Myocyte (in vitro differentiated cells): ENCODE measurements around the gene MALT1. TPM values are rescaled to one million over a fixed set of nuclear protein-coding genes. Genes with fewer than 3 reads are reported as not detected.
"Not testable (repeated sequence)": the region's sequence is repeated elsewhere in the genome, so short reads cannot be mapped to it uniquely, and the experiment has no call there.

Experiments
- DNase-seq: peaks from one replicate; pipeline ENCODE4 v3.0.0-alpha.2; 2012; ENCODE audit warnings: low read depth
- total RNA-seq: library from RNA; depleted of rRNA; stranded (reverse); fragments of >200 nt; gene quantifications from 2 replicates; pipeline ENCODE4 v1.2.3, GENCODE V29; 2014

Gene MALT1
- total RNA-seq, 1 donor from 2014 or later: 20.9 TPM

DNA sequence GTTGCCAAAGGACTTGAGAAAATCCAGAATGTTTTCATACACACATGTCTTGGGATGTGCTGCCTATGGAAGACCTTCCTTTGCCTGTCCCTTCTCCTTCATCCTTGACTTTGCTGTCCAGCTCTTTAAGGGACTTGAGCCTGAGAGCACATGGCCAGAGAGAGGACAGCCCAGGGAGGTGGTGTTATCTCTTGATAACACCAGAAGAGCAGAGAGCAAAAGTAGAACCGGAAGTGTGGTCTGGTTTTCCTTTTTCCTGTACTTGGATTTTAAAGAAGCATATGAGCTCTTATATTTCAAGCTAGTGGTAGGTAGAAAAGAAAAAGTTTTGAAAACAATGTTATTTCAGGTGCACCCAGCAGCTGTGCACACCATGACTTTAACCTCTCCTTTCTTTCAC lies 99.3 kb downstream of the MALT1 start:
- DNase-seq: no peak

DNA sequence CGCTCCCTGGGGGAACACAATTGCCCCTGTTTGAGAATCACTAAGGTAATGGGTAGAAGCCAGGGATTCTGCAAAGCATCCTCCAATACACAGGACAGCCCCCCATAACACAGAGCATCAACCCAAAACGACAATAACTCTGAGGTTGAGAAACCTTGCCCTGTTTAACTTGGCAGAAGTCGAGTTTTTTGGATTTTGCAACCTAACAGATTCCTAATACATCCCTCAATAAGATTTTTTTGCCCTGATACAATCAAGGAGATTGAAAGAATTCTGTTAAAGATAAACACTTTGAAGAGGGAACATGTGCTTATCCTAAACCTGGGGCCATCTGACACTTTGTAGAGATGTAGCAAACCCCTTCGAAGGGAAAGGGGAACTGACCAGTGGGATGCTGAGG lies 100.9 kb downstream of the MALT1 start:
- DNase-seq: no peak

DNA sequence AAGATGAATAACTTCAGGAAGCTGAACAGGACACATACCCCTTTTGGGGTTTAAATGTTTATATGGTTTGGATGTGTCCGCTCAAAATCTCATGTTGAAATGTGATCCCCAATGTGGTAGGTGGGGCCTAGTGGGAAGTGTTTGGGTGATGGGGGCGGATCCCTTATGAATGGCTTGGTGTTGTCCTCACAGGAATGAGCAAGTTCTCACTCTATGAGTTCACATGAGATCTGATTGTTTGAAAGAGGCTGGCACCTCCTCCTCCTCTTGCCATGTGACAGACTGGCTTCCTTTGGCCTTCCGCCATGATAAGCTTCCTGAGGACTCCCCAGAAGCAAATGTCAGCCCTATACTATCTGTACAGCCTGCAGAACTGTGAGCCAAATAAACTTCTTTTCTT lies 104.8 kb downstream of the MALT1 start:
- DNase-seq: no peak

DNA sequence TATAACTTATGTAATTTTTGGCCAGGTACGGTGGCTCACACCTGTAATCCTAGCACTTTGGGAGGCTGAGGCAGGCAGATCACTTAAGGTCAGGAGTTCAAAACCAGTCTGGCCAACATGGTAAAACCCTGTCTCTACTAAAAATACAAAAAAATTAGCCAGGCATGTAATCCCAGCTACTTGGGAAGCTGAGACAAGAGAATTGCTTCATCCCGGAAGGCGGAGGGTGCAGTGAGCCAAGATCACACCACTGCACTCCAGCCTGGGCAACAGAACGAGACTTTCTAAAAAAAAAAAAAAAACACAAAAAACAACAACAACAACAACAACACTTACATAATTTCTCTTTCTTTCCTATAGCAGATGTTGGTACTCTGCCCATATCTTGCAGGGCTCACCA lies 105.3 kb downstream of the MALT1 start:
- not testable (repeated sequence) for DNase-seq

DNA sequence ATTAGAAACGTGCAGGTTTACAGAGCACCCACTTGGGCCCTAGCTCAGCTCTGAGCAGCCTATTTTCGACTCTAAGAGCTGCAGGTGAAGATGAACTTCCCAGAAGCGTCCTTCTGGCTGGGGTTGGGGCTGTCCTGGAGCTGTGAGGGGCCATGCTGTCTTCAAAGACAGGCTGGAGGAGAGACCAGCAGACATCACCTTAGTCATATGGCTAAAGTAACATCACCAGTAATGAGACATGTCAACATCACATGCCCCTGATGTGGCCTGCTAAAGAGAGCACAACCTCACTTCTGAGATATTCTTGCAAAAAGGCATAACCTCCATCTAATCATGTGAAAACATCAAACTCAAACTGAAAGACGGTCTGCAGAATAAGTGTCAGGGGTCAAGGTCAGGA lies 106.2 kb downstream of the MALT1 start:
- no peak for DNase-seq

DNA sequence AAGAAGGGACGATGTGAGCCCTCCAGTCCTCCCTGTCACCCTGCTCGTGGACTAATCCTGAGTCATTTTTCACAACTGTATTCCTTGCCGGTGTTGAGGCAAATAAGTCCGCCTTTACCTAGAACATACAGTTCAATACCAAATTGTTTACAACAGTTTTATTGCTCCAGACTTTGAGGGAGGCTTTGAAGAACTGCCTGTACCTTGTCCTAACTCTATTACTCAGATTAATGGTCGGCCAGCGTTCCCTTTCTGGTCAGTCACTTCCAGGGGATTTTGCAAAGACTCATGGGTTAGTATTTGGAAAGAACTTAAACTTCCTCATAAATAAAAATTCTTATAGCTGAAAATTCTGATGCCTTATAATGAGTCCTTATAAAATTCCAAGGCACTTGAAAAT lies 108.3 kb downstream of the MALT1 start:
- no peak for DNase-seq

GRCh38 chr18:58780045-58780444 lies 108.8 kb downstream of the MALT1 start:
- no peak for DNase-seq

DNA sequence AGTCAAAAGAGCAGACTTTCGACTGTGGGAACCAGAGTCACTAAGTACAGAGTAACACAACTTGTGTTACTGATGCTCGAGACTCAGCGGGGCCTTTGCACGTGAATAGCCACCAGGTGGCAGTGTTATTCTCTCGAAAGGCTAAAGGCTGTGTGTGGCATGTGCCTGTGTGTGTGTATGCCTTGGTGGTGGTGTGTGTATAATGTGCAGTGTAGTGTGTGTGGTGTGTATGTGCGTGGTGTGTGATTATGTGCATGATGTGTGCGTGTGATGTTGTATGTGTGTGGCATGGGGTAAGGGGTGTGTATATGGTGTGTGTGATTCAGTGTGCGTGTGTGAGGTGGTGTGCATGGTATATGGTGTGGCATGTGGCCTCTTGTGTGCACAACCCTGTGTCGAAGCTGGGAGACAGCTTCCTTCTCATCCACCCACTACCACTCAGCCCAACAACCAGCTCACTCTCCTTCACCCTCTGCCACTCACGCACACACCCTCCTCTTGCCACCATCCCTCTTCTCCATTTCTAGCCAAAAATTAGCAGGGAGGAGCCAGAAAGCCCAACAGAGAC lies 110.4 kb downstream of the MALT1 start:
- DNase-seq: peak; percentile 80

DNA sequence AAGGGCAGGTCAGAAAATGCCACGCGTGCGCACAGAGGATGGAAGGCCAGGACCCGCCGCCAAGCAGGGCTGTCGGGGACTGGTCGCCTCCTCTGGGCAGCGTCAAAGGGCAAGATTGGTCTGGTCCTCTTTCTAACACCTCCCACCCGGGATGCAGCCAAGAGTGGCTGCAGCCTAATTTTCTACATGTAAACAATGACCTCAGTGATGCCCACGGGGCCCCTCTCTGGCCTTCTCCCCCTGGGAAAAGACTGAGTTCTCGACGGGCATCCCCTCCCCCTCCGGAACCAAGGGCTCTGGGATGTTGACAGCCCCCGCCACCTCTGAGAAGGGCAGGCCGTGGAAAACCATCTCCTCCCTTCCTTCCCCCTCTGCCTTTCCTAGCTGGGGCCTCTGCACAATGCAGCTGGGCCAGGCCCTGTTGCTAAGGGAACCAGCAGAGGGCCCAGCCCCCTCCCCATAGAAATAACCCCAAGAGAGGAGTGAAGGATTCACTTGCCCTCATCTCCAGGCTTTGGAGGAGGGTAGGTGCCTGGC lies 113.4 kb downstream of the MALT1 start:
- no peak for DNase-seq

DNA sequence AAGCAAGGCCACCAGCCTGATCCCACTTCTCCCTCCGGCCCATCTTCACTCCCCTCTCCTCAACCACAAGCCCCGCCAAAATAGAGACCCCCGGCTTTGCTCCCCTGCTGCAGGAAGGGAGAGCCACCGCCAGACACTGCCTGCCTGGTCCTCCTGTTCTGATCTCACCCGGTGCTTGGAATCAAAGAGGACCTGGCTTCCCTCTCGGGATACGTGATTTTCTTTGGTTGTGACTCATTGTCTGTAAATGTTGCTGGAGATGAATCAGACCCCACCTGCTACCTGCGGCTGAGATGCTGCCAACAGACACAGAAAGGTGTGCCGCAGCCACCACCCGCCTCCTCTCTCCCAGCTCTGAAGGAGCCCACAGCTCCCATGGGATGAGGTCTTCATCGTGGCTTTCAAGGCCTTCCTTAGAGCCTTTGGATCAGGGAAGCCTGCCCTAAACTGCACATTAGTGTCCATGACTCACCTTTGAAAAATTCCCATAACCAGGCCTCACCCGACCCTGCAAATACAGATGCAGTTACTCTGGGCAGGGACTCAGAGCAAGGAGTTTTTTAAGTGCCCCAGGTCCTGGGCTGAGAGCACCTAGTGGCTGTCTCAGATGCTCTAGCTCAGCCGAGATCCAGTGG lies 114.0 kb downstream of the MALT1 start:
- DNase-seq: peak; percentile 41

GRCh38 chr18:58785870-58786269 lies 114.6 kb downstream of the MALT1 start:
- DNase-seq: no peak

DNA sequence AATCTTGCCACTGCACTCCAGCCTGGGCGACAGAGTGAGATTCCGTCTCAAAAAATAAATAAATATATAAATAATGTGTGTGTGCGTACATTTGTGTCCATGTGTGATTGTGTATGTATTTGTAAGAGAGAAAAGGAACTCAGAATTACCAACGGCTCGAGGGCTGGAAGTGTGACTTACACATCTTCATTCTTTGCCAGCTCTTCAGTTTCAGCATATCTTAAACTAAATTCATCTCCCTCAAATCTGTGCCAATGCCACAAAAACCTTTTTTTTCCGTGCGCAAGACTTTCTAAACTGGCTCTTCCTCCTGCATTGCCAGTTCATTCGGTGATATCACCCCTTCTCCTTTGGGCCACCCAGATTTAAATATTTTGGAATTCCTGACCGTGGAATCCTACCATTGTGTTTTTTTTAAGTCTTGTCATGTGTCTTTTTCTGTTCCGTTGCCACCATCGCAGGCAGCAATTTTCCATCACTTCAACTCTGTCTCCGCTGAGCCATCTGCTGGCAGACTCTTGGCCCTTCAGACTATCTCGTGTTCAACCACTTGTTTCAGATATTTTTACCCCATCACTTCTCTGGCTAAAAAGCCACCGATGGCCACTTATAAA lies 116.4 kb downstream of the MALT1 start:
- DNase-seq: peak; percentile 54

- DNase-seq: no peak
Measured at GRCh38 chr18:58788470-58788869, 117.2 kb downstream of the MALT1 start.

DNA sequence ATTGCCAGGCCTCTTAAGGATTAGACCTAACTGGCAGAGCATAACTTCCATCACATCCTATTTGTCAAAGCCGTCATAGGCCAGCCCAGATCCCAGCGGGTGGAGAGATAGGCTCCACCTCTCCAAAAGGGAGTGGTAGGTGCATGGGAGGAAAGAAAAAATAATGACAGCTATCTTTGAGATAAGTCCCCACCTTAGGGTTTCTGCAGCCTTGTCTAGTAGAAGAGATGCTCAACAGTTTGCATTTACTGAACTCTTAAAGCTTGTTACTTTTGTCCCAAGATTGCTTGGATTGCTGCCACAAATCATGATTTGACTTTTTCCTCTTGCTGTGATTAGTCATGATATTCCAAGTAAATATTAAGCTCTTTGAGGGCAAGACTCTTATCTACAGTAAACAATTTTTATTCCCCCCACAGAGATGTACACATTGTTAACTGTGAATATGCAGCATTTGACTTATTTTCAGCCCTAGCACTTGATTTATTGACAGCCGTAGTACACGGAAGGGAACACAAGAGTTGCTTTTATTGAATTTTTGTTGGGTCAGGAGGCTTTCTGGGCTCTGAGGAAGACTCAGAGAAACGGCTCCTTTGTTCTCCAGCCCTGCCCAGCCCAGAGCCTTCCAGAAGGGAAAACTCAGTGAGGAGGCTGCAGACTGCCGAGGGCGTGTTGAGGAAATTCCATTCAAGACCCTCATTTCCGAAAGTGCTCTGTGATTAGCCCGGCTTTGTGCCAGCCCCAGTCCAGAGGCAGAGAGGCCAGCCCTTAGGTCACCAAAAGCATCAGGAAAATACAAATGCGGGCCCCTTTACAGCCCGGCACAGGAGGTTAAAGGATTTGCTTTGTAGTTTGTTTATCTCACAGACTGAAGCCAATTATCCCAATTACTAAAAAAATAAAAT lies 118.0 kb downstream of the MALT1 start:
- peak; percentile 11 for DNase-seq

DNA sequence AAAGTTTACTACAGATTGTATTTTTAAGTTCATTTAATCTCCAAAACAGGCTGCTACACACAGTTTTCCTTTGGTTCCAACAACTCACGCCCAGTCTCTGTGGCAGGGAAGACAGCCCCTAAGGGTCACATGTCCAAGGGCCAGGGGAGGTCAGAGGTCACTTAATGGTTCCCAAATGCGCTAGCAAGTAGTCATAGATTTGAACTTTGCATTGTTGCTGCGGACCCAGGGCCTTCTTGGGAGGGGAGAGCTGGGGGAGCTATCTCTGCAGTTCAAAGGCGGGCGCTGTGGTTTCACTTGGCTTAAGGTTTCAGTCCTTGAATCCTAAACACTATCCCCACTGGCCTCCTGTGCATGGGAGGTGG lies 118.6 kb downstream of the MALT1 start:
- DNase-seq: no peak

GRCh38 chr18:58792086-58792485 lies 120.8 kb downstream of the MALT1 start:
- DNase-seq: no peak

- peak; percentile 13 for DNase-seq
Measured at GRCh38 chr18:58793361-58793760, 122.1 kb downstream of the MALT1 start.

DNA sequence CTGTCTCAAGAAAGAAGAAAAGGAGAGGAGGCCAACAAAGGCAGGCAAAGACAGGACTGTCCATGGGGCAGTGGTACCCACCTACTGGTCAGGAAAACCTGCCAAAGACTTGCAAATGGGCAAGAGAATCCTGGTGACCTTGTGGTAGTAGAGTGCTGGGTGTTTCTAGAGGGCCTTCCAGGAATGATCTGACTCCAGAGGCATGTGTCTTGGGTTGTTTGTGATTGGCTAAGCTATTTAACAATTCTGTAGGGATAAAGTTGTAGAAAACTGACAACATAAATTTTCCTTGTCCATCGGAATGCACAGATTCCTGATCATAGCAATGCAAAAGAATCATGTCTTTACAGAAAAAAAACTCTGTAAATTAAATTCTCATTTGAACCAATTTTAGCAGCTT lies 125.0 kb downstream of the MALT1 start:
- DNase-seq: no peak

DNA sequence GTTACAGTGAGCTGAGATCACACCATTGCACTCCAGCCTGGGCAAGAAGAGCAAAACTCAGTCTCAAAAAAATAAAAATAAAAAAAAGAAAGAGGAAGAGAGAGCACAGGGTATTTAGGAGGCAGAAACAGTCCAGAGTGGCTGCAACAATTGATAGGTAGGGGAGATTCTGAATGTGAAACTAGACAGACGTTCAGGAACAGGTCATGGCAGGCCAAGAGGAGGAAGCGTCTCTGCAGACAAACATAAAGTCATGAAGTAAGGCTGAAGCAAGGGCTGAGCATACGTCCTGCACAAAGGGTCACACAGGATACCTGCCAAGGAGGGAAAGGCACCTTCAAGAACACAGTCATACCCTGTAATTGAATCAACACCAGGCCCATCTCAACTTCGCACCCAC lies 129.3 kb downstream of the MALT1 start:
- DNase-seq: no peak

GRCh38 chr18:58802959-58803358 lies 131.7 kb downstream of the MALT1 start:
- no peak for DNase-seq

GRCh38 chr18:58803978-58804377 lies 132.7 kb downstream of the MALT1 start:
- DNase-seq: no peak
